Liver (tissue), 9 donors: ENCODE measurements around the gene ARAP2. TPM values are rescaled to one million over a fixed set of nuclear protein-coding genes. Genes with fewer than 3 reads are reported as not detected.

Experiments used
- DNase-seq: peaks from one replicate; pipeline ENCODE4 v3.0.0-alpha.2; 2017; ENCODE audit warnings: low spot score
- H3K27ac ChIP-seq, 2 donors: one replicate each; pipeline ENCODE4 v1.7.0; 2013; ENCODE audit warnings: inconsistent platforms in 2 of 2, low read length in 2 of 2, control low read depth in 1 of 2, low read depth in 1 of 2, mild to moderate bottlenecking in 1 of 2
- H3K27me3 ChIP-seq, 4 donors: one replicate each; pipeline versions ENCODE4 v1.6.1 to v1.7.0; 2013; ENCODE audit warnings: low read length in 3 of 4, inconsistent platforms in 1 of 4, mild to moderate bottlenecking in 1 of 4, moderate library complexity in 1 of 4; ENCODE audit not compliant: control insufficient read depth in 4 of 4, insufficient read depth in 4 of 4
- H3K36me3 ChIP-seq, 4 donors: one replicate each; pipeline versions ENCODE4 v1.6.1 to v1.7.0; 2013; ENCODE audit warnings: low read length in 3 of 4, mild to moderate bottlenecking in 3 of 4, low read depth in 1 of 4, moderate library complexity in 1 of 4; ENCODE audit not compliant: control insufficient read depth in 4 of 4, insufficient read depth in 3 of 4
- H3K4me1 ChIP-seq, 4 donors: one replicate each; pipeline versions ENCODE4 v1.6.1 to v1.7.0; 2013; ENCODE audit warnings: low read length in 3 of 4, mild to moderate bottlenecking in 3 of 4, moderate library complexity in 1 of 4; ENCODE audit not compliant: control insufficient read depth in 4 of 4, insufficient read depth in 4 of 4
- H3K4me3 ChIP-seq, 3 donors: one replicate each; pipeline versions ENCODE4 v1.6.1 to v1.7.0; 2013; ENCODE audit warnings: low read length in 3 of 3, control low read depth in 1 of 3, low read depth in 1 of 3, mild to moderate bottlenecking in 1 of 3
- H3K9ac ChIP-seq, 2 donors: one replicate each; pipeline ENCODE4 v1.7.0; 2013; ENCODE audit warnings: low read length in 2 of 2, mild to moderate bottlenecking in 2 of 2, moderate library complexity in 2 of 2, control low read depth in 1 of 2, low read depth in 1 of 2
- H3K9me3 ChIP-seq, 4 donors: one replicate each; pipeline versions ENCODE4 v1.6.1 to v1.7.0; 2013; ENCODE audit warnings: low read length in 3 of 4; ENCODE audit not compliant: control insufficient read depth in 4 of 4
- GABPA ChIP-seq, 2 donors: IDR thresholded peaks in 1 of 2; conservative IDR thresholded peaks in 1 of 2; 2 replicates each; pipeline ENCODE4 v1.6.1; 2016; ENCODE audit warnings: antibody characterized with exemption in 2 of 2, mild to moderate bottlenecking in 1 of 2, moderate library complexity in 1 of 2
- HNF4A ChIP-seq, 2 donors: conservative IDR thresholded peaks; 2 replicates each; pipeline ENCODE4 v1.6.1; 2016; ENCODE audit warnings: antibody characterized with exemption in 2 of 2, mild to moderate bottlenecking in 2 of 2
- HNF4G ChIP-seq: IDR thresholded peaks from 2 replicates; pipeline ENCODE4 v1.6.1; 2016; ENCODE audit warnings: antibody characterized with exemption
- JUND ChIP-seq, 2 donors: IDR thresholded peaks; 2 replicates each; pipeline ENCODE4 v1.6.1; 2016; ENCODE audit warnings: antibody characterized with exemption in 2 of 2
- NR2F2 ChIP-seq: IDR thresholded peaks from 2 replicates; pipeline ENCODE4 v1.6.1; 2016; ENCODE audit warnings: antibody characterized with exemption
- RAD21 ChIP-seq, 2 donors: IDR thresholded peaks; 2 replicates each; pipeline ENCODE4 v1.6.1; 2016; ENCODE audit warnings: antibody characterized with exemption in 2 of 2, mild to moderate bottlenecking in 2 of 2
- REST ChIP-seq: IDR thresholded peaks from 2 replicates; pipeline ENCODE4 v1.6.1; 2016; ENCODE audit warnings: antibody characterized with exemption, mild to moderate bottlenecking
- RXRA ChIP-seq, 2 donors: IDR thresholded peaks; 2 replicates each; pipeline ENCODE4 v1.6.1; 2017 to 2018; ENCODE audit warnings: antibody characterized with exemption in 2 of 2, mild to moderate bottlenecking in 1 of 2
- SP1 ChIP-seq: IDR thresholded peaks from 2 replicates; pipeline ENCODE4 v1.6.1; 2018; ENCODE audit warnings: antibody characterized with exemption, mild to moderate bottlenecking
- TAF1 ChIP-seq: conservative IDR thresholded peaks from 2 replicates; pipeline ENCODE4 v1.6.1; 2016; ENCODE audit warnings: antibody characterized with exemption, mild to moderate bottlenecking
- YY1 ChIP-seq: IDR thresholded peaks from 2 replicates; pipeline ENCODE4 v1.6.1; 2016; ENCODE audit warnings: antibody characterized with exemption, mild to moderate bottlenecking
- WGBS: extraction: QIAGEN DNeasy Blood & Tissue Kit; methylation state at CpG from one replicate; pipeline ENCODE4 v1.1.7; 2013; 5-methylcytosine and 5-hydroxymethylcytosine counted together
- polyA plus RNA-seq, 2 donors: library from polyadenylated mRNA; stranded (reverse) in 1 of 2; unstranded in 1 of 2; fragments of 200-250 nt in 1 of 2; fragments of >200 nt in 1 of 2; fragmentation: Nextera tagmentation in 1 of 2; extraction: Ambion mirVana in 1 of 2; gene quantifications; one replicate each; pipeline versions ENCODE4 v1.2.1 to v1.2.3, GENCODE V29; 2013 to 2015
- total RNA-seq, 2 donors: library from RNA; depleted of rRNA; stranded (reverse); fragments of >200 nt; gene quantifications; one replicate each; pipeline ENCODE4 v1.2.3, GENCODE V29; 2014
- TF ChIP-seq, protein P1 (sequence below): IDR thresholded peaks from 2 replicates; pipeline ENCODE4 v1.6.1; 2016; ENCODE audit warnings: antibody characterized with exemption
- TF ChIP-seq, protein P2 (sequence below): fragments of 150-350 bp; IDR thresholded peaks from 2 replicates; pipeline ENCODE4 v1.5.1; 2017; ENCODE audit warnings: improper control_type of control experiment, low read depth, low read length; ENCODE audit not compliant: missing input control
- donor health status: healthy.
- donor health status: healthy.
- donor health status: healthy.
- donor health status: healthy.
- donor health status: healthy.

The ARAP2 gene
- total and polyA plus RNA-seq, 4 donors, result 1.6 to 23.6 (median 5.4) TPM

DNA sequence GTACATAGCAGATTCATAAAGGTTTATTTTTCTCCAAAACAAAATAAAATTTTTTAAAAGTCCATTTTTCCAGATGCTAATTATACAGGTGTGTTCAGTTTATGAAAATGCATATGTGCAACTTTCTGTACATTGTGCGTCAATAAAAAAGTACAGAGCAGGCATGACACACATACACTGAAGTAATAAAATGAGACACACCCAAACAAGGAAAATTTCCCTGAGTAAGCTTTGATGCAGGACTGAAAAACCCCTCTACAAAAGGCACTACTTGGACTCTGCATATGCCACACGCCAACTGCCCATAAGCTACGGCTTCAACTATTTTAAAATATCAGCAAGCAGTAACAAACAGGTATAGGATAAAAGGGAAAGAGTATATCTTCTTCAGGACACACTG is 13.8 kb downstream of the ARAP2 start:
- TF ChIP-seq HNF4A (conservative IDR thresholded peaks at IDR 0.05), result no peak
- TF ChIP-seq, protein P1, sequence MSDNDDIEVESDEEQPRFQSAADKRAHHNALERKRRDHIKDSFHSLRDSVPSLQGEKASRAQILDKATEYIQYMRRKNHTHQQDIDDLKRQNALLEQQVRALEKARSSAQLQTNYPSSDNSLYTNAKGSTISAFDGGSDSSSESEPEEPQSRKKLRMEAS, result no peak
- TF ChIP-seq SP1, result no peak
- TF ChIP-seq JUND (IDR thresholded peaks at IDR 0.05), result no peak
- WGBS, result 90% methylated on average over 3 of the region's 3 CpGs
- no peak for DNase-seq

DNA sequence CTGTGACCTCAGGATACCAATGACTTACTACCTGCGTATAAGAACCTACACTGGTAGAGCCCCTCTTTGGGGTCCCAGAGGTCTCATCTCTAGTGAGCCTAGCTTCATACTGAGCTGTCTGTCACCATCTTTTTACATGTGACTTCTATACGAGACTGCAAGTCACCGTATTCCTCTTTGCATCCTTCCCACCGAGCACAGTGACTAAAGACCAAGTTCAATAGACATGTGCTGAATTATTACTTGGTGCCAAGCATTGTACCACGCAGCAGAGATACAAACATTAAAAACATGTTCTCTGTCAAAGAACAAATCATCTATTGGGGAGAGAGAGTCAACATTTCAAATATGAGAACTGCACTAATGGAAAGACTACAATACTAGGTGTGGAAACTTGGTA is 16.4 kb downstream of the ARAP2 start:
- no peak overlapping the region for H3K27ac ChIP-seq
- H3K4me1 ChIP-seq, result peaks cover 0 to 14% (median 3%) of the 10 kb centered on the region in 4 donors
- H3K9me3 ChIP-seq, result no peaks in the 10 kb centered on the region
- TF ChIP-seq REST (no peak), NR2F2 (no peak), RAD21 (IDR thresholded peaks at IDR 0.05) (no peak)
- TF ChIP-seq, protein P2, sequence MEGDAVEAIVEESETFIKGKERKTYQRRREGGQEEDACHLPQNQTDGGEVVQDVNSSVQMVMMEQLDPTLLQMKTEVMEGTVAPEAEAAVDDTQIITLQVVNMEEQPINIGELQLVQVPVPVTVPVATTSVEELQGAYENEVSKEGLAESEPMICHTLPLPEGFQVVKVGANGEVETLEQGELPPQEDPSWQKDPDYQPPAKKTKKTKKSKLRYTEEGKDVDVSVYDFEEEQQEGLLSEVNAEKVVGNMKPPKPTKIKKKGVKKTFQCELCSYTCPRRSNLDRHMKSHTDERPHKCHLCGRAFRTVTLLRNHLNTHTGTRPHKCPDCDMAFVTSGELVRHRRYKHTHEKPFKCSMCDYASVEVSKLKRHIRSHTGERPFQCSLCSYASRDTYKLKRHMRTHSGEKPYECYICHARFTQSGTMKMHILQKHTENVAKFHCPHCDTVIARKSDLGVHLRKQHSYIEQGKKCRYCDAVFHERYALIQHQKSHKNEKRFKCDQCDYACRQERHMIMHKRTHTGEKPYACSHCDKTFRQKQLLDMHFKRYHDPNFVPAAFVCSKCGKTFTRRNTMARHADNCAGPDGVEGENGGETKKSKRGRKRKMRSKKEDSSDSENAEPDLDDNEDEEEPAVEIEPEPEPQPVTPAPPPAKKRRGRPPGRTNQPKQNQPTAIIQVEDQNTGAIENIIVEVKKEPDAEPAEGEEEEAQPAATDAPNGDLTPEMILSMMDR, result no peak
- no peaks in the 10 kb centered on the region for H3K27me3 ChIP-seq
- H3K9ac ChIP-seq, result no peak overlapping the region
- WGBS, result 86% methylated on average over 5 of the region's 5 CpGs
- H3K36me3 ChIP-seq, result no peaks in the 10 kb centered on the region
- no peak overlapping the region for H3K4me3 ChIP-seq
- no peak for DNase-seq

More for the DNA sequence above, 13.8 kb downstream of the ARAP2 start:
- Histone ChIP-seq H3K27me3 (no peaks in the 10 kb centered on the region), H3K9me3 (no peaks in the 10 kb centered on the region), H3K36me3 (no peaks in the 10 kb centered on the region), H3K4me3 (no peak overlapping the region), H3K9ac (no peak overlapping the region), H3K27ac (no peak overlapping the region), H3K4me1 (peaks cover 0 to 13% (median 3%) of the 10 kb centered on the region in 4 donors)

GRCh38 chr4:36226430-36227227 is 17.7 kb downstream of the ARAP2 start:
- Histone ChIP-seq H3K4me1 (peaks cover 0 to 16% (median 3%) of the 10 kb centered on the region in 4 donors), H3K36me3 (no peaks in the 10 kb centered on the region), H3K9ac (no peak overlapping the region), H3K27me3 (no peaks in the 10 kb centered on the region), H3K27ac (no peak overlapping the region), H3K9me3 (no peaks in the 10 kb centered on the region), H3K4me3 (no peak overlapping the region)
- DNase-seq, result no peak
- 77% methylated on average over 2 of the region's 2 CpGs for WGBS
- TF ChIP-seq, protein P2, result no peak
- no peak for TF ChIP-seq YY1
- no peak for TF ChIP-seq GABPA (IDR thresholded peaks at IDR 0.05 in 1 of 2, conservative IDR thresholded peaks at IDR 0.05 in 1 of 2)
- no peak for TF ChIP-seq HNF4G
- TF ChIP-seq SP1, result no peak
- TF ChIP-seq RAD21 (IDR thresholded peaks at IDR 0.05), result no peak
- TF ChIP-seq NR2F2, result no peak
- no peak for TF ChIP-seq REST
- no peak for TF ChIP-seq TAF1
- no peak for TF ChIP-seq RXRA (IDR thresholded peaks at IDR 0.05)
